Astrocyte (in vitro differentiated cells and primary cell): ENCODE results near the gene LAMA1.

Experiments
- EZH2 ChIP-seq: IDR thresholded peaks from 2 replicates; pipeline ENCODE4 v1.6.1; 2012; ENCODE audit warnings: mild to moderate bottlenecking, low read length, inconsistent platforms; ENCODE audit not compliant: insufficient read depth
- TF ChIP-seq, protein P1 (sequence below): IDR thresholded peaks from 2 replicates; pipeline ENCODE4 v1.5.1; 2011; ENCODE audit warnings: low read depth, mild to moderate bottlenecking, inconsistent platforms, low read length, moderate library complexity; ENCODE audit not compliant: insufficient read depth

DNA sequence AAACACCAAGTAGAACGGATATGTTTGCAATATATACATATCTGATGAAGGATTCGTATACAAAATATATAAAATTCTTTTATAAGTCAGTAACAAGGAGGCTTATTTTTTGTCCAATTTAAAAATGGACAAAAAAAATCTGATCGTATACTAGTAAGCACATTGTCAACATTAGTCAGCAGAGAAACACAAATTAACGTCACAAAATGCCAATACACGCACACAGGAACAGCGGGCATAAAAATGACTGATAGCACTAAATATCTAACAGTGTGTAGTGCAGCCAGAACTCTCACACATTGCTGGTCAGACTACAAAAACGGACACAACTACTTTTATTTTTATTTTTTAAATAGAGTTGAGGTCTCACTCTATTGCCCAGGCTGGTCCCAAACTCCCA, 69.5 kb downstream of the LAMA1 start:
- no peak for TF ChIP-seq EZH2
- TF ChIP-seq, protein P1, sequence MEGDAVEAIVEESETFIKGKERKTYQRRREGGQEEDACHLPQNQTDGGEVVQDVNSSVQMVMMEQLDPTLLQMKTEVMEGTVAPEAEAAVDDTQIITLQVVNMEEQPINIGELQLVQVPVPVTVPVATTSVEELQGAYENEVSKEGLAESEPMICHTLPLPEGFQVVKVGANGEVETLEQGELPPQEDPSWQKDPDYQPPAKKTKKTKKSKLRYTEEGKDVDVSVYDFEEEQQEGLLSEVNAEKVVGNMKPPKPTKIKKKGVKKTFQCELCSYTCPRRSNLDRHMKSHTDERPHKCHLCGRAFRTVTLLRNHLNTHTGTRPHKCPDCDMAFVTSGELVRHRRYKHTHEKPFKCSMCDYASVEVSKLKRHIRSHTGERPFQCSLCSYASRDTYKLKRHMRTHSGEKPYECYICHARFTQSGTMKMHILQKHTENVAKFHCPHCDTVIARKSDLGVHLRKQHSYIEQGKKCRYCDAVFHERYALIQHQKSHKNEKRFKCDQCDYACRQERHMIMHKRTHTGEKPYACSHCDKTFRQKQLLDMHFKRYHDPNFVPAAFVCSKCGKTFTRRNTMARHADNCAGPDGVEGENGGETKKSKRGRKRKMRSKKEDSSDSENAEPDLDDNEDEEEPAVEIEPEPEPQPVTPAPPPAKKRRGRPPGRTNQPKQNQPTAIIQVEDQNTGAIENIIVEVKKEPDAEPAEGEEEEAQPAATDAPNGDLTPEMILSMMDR, result no peak
